ENCODE data around the gene HOXD3. TPM values are rescaled to one million over a fixed set of nuclear protein-coding genes. Genes with fewer than 3 reads are reported as not detected.

The HOXD3 gene
- total RNA-seq, 3 donors from 2014 or later (not counting 1 experiment from before 2014, with no cell fraction given): not detected

DNA sequence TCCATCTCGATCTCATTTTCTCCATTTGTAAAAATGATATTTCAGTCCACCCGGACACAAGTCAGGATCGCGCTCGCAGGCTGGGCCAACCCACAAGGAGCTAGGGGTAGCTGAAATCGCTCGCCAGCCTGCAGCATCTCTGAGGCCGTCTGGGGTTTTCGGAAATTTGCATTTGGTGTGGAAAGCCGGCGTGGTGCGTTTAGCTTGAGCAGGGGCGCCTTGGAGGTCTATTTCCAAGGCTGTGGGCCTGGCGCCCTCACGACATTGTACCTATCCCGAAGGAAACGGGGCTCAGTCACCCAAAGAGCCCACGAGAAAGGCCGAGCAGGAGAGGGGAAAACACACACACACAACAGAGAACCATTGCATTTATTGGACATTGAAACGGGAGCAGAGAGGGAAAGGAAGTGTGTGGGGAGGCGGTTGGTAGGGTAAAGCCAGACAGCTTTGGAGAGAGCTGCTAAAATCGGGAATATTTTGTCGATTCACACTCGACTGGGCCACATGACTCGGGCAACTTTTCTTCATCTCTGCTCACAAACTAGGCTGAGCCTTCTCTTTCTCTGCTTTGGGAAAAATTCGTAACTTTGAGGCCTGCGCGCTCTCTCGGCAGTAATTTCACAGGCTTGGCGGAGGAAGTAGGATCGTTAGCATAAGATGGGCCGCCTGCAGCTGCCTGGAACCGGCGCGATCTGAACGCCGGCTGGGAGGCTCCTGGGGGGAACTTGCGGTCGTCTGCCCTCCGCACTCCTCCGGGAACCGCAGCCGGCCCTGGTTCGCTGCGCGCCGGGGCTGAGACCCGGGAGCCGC is 28.7 kb upstream of the HOXD3 start:
- WGBS (ENCODE audit: insufficient coverage): 9% methylated on average over 47 of the region's 49 CpGs
- peaks cover 25% of the 10 kb centered on the region for H3K4me1 ChIP-seq (ENCODE audit: control insufficient read depth, insufficient read depth, low read length)
- H3K9me3 ChIP-seq (ENCODE audit: control insufficient read depth, insufficient read depth, low read length): peaks cover 3% of the 10 kb centered on the region
- H3K4me3 ChIP-seq (ENCODE audit: low read length): no peak overlapping the region
- no peaks in the 10 kb centered on the region for H3K36me3 ChIP-seq (ENCODE audit: control insufficient read depth, insufficient read depth, low read length)
- peaks cover 75 to 86% of the 10 kb centered on the region in 2 donors for H3K27me3 Mint-ChIP-seq (ENCODE audit: low read depth in 2 of 2)
- H3K4me1 Mint-ChIP-seq: peaks cover 30 to 35% of the 10 kb centered on the region in 2 donors
- H3K27ac ChIP-seq (ENCODE audit: low read length): no peak overlapping the region
- H3K27me3 ChIP-seq (ENCODE audit: control insufficient read depth, insufficient read depth, low read length): peaks cover 87% of the 10 kb centered on the region
- H3K27ac Mint-ChIP-seq: peak overlapping the region in 1 of 2 donors; percentile 54
- peaks cover 22% of the 10 kb centered on the region for H3K36me3 Mint-ChIP-seq
- TF ChIP-seq, protein P1, sequence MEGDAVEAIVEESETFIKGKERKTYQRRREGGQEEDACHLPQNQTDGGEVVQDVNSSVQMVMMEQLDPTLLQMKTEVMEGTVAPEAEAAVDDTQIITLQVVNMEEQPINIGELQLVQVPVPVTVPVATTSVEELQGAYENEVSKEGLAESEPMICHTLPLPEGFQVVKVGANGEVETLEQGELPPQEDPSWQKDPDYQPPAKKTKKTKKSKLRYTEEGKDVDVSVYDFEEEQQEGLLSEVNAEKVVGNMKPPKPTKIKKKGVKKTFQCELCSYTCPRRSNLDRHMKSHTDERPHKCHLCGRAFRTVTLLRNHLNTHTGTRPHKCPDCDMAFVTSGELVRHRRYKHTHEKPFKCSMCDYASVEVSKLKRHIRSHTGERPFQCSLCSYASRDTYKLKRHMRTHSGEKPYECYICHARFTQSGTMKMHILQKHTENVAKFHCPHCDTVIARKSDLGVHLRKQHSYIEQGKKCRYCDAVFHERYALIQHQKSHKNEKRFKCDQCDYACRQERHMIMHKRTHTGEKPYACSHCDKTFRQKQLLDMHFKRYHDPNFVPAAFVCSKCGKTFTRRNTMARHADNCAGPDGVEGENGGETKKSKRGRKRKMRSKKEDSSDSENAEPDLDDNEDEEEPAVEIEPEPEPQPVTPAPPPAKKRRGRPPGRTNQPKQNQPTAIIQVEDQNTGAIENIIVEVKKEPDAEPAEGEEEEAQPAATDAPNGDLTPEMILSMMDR (IDR thresholded peaks at IDR 0.05): no peak
- DNase-seq: no peak
- no peaks in the 10 kb centered on the region for H3K9me3 Mint-ChIP-seq
- intact Hi-C loops (cut with micrococcal nuclease): loop anchor here (5.0 kb wide), 3 partner anchors 509 to 1034 kb away; no protein-coding TSS in a partner anchor
- ATAC-seq: no peak
- H3K4me3 Mint-ChIP-seq: peak overlapping the region; percentile 78

DNA sequence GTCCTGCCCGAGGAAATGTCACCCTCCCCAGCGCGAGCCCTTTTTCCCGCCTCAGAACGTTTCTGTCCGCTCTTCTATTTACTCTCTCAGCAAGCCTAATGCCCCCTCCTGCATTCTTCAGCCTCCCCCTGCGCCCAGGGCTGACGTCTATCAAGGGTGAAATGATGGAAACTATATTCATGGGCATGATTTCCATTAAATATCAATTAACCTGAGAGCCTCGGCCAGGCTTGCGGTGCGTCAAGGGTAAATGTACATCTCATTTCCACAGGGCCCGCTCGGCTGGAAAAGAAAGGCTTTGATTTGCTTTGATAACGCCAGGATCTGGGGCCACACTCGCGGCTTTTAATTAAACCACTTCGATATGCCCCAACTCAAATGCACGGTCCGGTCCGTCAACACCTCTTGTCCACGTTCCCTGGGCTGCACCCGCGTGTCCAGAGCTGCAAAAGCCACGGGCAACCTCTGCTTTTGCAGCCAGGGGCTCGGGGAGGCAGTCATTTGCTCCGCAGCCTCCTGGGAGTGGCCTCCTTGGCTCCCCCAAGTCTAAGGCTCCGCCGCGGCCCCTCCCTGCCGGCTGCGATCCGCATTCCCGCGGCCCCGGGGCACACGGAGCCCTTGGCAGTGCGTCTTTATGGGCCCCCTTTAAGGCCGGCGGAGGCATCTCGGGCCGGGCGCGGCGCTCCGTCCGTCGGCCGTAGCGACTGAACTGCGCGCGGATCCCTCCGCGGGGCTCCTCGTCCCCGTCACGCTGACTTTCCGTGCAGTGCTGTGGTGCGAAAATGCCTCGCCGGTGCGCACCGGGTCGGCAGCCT is 27.9 kb upstream of the HOXD3 start, which contains the start of gene HOXD8:
TSS of gene HOXD8 (plus strand) at position 724 of the 815 bp plus-strand sequence. CDS start 662 bp downstream, outside the sequence.
- Histone ChIP-seq H3K36me3 (ENCODE audit: control insufficient read depth, insufficient read depth, low read length) (no peaks in the 10 kb centered on the region), H3K9me3 (ENCODE audit: control insufficient read depth, insufficient read depth, low read length) (peaks cover 4% of the 10 kb centered on the region), H3K4me1 (ENCODE audit: control insufficient read depth, insufficient read depth, low read length) (peaks cover 24% of the 10 kb centered on the region), H3K27ac (ENCODE audit: low read length) (no peak within 1 kb of the TSS), H3K27me3 (ENCODE audit: control insufficient read depth, insufficient read depth, low read length) (peaks cover 84% of the 10 kb centered on the region), H3K4me3 (ENCODE audit: low read length) (no peak within 1 kb of the TSS)
- Mint-ChIP-seq H3K36me3 (peaks cover 22% of the 10 kb centered on the region), H3K27me3 (ENCODE audit: low read depth in 2 of 2) (peaks cover 75 to 86% of the 10 kb centered on the region in 2 donors), H3K4me3 (peak within 1 kb of the TSS; percentile 78), H3K4me1 (peaks cover 30 to 35% of the 10 kb centered on the region in 2 donors), H3K27ac (peak within 1 kb of the TSS in 1 of 2 donors; percentile 54), H3K9me3 (no peaks in the 10 kb centered on the region)
- ATAC-seq: peak in 1 of 3 donors; percentile 22
- TF ChIP-seq, protein P1 (IDR thresholded peaks at IDR 0.05): no peak
- WGBS (ENCODE audit: insufficient coverage): 8% methylated on average over 59 of the region's 64 CpGs
- intact Hi-C loops (cut with micrococcal nuclease): loop anchor here (5.0 kb wide), 3 partner anchors 508 to 1033 kb away; no protein-coding TSS in a partner anchor
- peak in 1 of 2 donors; percentile 42 for DNase-seq

DNA sequence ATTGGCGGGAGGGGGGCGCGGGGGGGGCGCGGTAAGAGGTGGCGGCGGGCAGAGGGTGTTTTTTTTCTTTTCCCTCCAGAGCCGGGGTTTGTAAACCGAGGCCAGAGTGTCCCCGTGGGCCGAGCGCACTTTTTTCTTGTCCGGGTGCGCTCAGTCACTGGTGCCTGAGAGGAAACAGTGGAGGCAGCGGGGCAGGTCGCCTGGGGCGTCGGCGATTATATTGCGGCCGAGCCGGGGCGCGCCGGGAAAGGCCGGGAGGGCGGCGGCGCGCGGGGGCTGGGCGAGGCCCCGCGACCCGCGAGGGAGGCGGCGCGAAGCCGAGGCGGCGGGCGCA is 27.3 kb upstream of the HOXD3 start:
- Mint-ChIP-seq H3K36me3 (peaks cover 22% of the 10 kb centered on the region), H3K27me3 (ENCODE audit: low read depth in 2 of 2) (peaks cover 72 to 86% of the 10 kb centered on the region in 2 donors), H3K9me3 (no peaks in the 10 kb centered on the region), H3K4me3 (peak overlapping the region; percentile 66), H3K4me1 (peaks cover 30 to 35% of the 10 kb centered on the region in 2 donors), H3K27ac (no peak overlapping the region)
- Histone ChIP-seq H3K9me3 (ENCODE audit: control insufficient read depth, insufficient read depth, low read length) (peaks cover 4% of the 10 kb centered on the region), H3K36me3 (ENCODE audit: control insufficient read depth, insufficient read depth, low read length) (no peaks in the 10 kb centered on the region), H3K4me1 (ENCODE audit: control insufficient read depth, insufficient read depth, low read length) (peaks cover 24% of the 10 kb centered on the region), H3K27ac (ENCODE audit: low read length) (no peak overlapping the region), H3K27me3 (ENCODE audit: control insufficient read depth, insufficient read depth, low read length) (peaks cover 82% of the 10 kb centered on the region), H3K4me3 (ENCODE audit: low read length) (no peak overlapping the region)
- 3% methylated on average over 43 of the region's 43 CpGs for WGBS (ENCODE audit: insufficient coverage)
- TF ChIP-seq, protein P1 (IDR thresholded peaks at IDR 0.05): no peak
- intact Hi-C loops (cut with micrococcal nuclease): loop anchor here (5.0 kb wide), 4 partner anchors 423 to 1033 kb away; no protein-coding TSS in a partner anchor
- ATAC-seq (peak in 2 of 3 donors; percentile 8 to 14), DNase-seq (no peak)
